CD14-positive monocyte (primary cell): ENCODE measurements around the gene SLF2. TPM values are rescaled to one million over a fixed set of nuclear protein-coding genes. Genes with fewer than 3 reads are reported as not detected.

Experiments
- DNase-seq, 3 donors: peaks; one replicate each; pipeline ENCODE4 v3.0.0-alpha.2; 2011 to 2022
- H2AFZ ChIP-seq: 2 replicates; pipeline ENCODE4 v1.6.0; 2012; ENCODE audit warnings: mild to moderate bottlenecking, low read depth, low read length, inconsistent platforms; ENCODE audit not compliant: insufficient read depth, poor library complexity, severe bottlenecking
- H3K27ac ChIP-seq, 2 donors: 1 replicate in 1 of 2; 2 replicates in 1 of 2; pipeline ENCODE4 v1.5.1; 2012 to 2013; ENCODE audit warnings: low read length in 2 of 2, control low read depth in 1 of 2, inconsistent platforms in 1 of 2, low read depth in 1 of 2, mild to moderate bottlenecking in 1 of 2
- H3K27me3 ChIP-seq, 2 donors: one replicate each; pipeline versions ENCODE4 v1.6.0 to v1.6.1; 2011 to 2013; ENCODE audit warnings: low read length in 2 of 2; ENCODE audit not compliant: control insufficient read depth in 2 of 2, insufficient read depth in 2 of 2
- H3K36me3 ChIP-seq, 2 donors: replicated peaks in 1 of 2; 1 replicate in 1 of 2; 2 replicates in 1 of 2; pipeline versions ENCODE4 v1.5.1 to v1.6.1; 2012 to 2013; ENCODE audit warnings: low read length in 2 of 2, control low read depth in 1 of 2, inconsistent platforms in 1 of 2, mild to moderate bottlenecking in 1 of 2; ENCODE audit not compliant: insufficient read depth in 2 of 2, control insufficient read depth in 1 of 2
- H3K4me1 ChIP-seq, 2 donors: 1 replicate in 1 of 2; 2 replicates in 1 of 2; pipeline versions ENCODE4 v1.5.1 to v1.6.1; 2012 to 2013; ENCODE audit warnings: low read length in 2 of 2, control low read depth in 1 of 2, inconsistent platforms in 1 of 2, mild to moderate bottlenecking in 1 of 2, moderate library complexity in 1 of 2; ENCODE audit not compliant: insufficient read depth in 2 of 2, control insufficient read depth in 1 of 2
- H3K4me2 ChIP-seq: replicated peaks from 2 replicates; pipeline ENCODE3; 2012; ENCODE audit warnings: low read length, moderate library complexity, mild to moderate bottlenecking; ENCODE audit not compliant: poor library complexity, severe bottlenecking; ENCODE audit errors: extremely low read depth
- H3K4me3 ChIP-seq, 3 experiments: fragments of 200-600 bp in 1 of 3; sonication (generic) in 1 of 3; replicated peaks in 1 of 3; 1 replicate in 2 of 3; 2 replicates in 1 of 3; pipeline ENCODE4 v1.5.1; 2011 to 2013; ENCODE audit warnings: low read length in 3 of 3, mild to moderate bottlenecking in 3 of 3, control low read depth in 2 of 3, low read depth in 2 of 3, inconsistent platforms in 1 of 3, moderate library complexity in 1 of 3
- H3K79me2 ChIP-seq: 2 replicates; pipeline ENCODE4 v1.6.0; 2012; ENCODE audit warnings: mild to moderate bottlenecking, control low read depth, inconsistent platforms, low read length, moderate library complexity; ENCODE audit not compliant: insufficient read depth
- H3K9ac ChIP-seq: 2 replicates; pipeline ENCODE4 v1.6.0; 2017; ENCODE audit warnings: low read length, mild to moderate bottlenecking; ENCODE audit not compliant: insufficient read depth, poor library complexity, severe bottlenecking
- H3K9me3 ChIP-seq, 2 donors: replicated peaks in 1 of 2; 1 replicate in 1 of 2; 2 replicates in 1 of 2; pipeline versions ENCODE4 v1.5.1 to v1.6.1; 2012 to 2013; ENCODE audit warnings: low read length in 2 of 2, control low read depth in 1 of 2; ENCODE audit not compliant: control insufficient read depth in 1 of 2, insufficient read depth in 1 of 2
- H4K20me1 ChIP-seq: 2 replicates; pipeline ENCODE4 v1.6.0; 2012; ENCODE audit warnings: mild to moderate bottlenecking, low read length, control low read depth, moderate library complexity; ENCODE audit not compliant: insufficient read depth
- H3K27ac Mint-ChIP-seq, 7 donors: one replicate each; pipeline ENCODE4 v1.8.0; 2020; ENCODE audit warnings: mild to moderate bottlenecking in 7 of 7, mixed read lengths in 7 of 7, moderate library complexity in 6 of 7, inconsistent platforms in 2 of 7
- H3K27me3 Mint-ChIP-seq, 3 donors: one replicate each; pipeline ENCODE4 v1.8.0; 2021 to 2022; ENCODE audit warnings: low read depth in 3 of 3, mild to moderate bottlenecking in 3 of 3, mixed read lengths in 3 of 3, moderate library complexity in 3 of 3, inconsistent platforms in 1 of 3
- H3K36me3 Mint-ChIP-seq, 2 donors: one replicate each; pipeline ENCODE4 v1.8.0; 2020; ENCODE audit warnings: mixed read lengths in 2 of 2, inconsistent platforms in 1 of 2, mild to moderate bottlenecking in 1 of 2
- H3K4me1 Mint-ChIP-seq: one replicate; pipeline ENCODE4 v1.8.0; 2020; ENCODE audit warnings: mild to moderate bottlenecking, mixed read lengths
- H3K4me3 Mint-ChIP-seq, 2 donors: one replicate each; pipeline ENCODE4 v1.8.0; 2020; ENCODE audit warnings: mild to moderate bottlenecking in 2 of 2, mixed read lengths in 2 of 2, moderate library complexity in 1 of 2
- H3K9me3 Mint-ChIP-seq, 7 donors: one replicate each; pipeline ENCODE4 v1.8.0; 2020 to 2022; ENCODE audit warnings: mixed read lengths in 7 of 7, mild to moderate bottlenecking in 6 of 7, moderate library complexity in 6 of 7, inconsistent platforms in 2 of 7
- CTCF ChIP-seq: fragments of 200-600 bp; IDR thresholded peaks from one replicate; pipeline ENCODE4 v1.8.0; 2022; ENCODE audit warnings: antibody characterized with exemption, mild to moderate bottlenecking
- WGBS: methylation state at CpG from one replicate; pipeline ENCODE4 v1.1.5; 2013; ENCODE audit warnings: missing lambda C conversion rate; ENCODE audit not compliant: insufficient coverage; 5-methylcytosine and 5-hydroxymethylcytosine counted together
- intact Hi-C, 2 donors: fragments of 100-400 bp; cut with micrococcal nuclease; formaldehyde crosslinking; loops; one replicate each; pipeline versions ENCODE4 v1.15.0 to v1.15.1; 2023
- polyA plus RNA-seq, 3 donors: library from polyadenylated mRNA; depleted of rRNA in 1 of 3; unstranded in 2 of 3; stranded (reverse) in 1 of 3; fragments of 300-500 nt in 2 of 3; fragments of >200 nt in 1 of 3; fragmentation: Illumina TruSeq in 2 of 3; gene quantifications; 1 replicate in 2 of 3; 2 replicates in 1 of 3; pipeline ENCODE4 v1.2.3, GENCODE V29; 2012 to 2021

SLF2 gene
- polyA plus RNA-seq, 3 donors = 5.8 to 11.3 (median 6.4) TPM

- Histone ChIP-seq H3K27me3 (peaks cover 7 to 13% of the 10 kb centered on the region in 2 donors), H3K4me3 (no peak overlapping the region), H3K79me2 (no peaks in the 10 kb centered on the region), H3K36me3 (peaks cover 21 to 37% of the 10 kb centered on the region in 2 donors), H4K20me1 (no peaks in the 10 kb centered on the region), H3K4me2 (no peak overlapping the region), H2AFZ (no peak overlapping the region), H3K9me3 (no peaks in the 10 kb centered on the region), H3K4me1 (peaks cover 11 to 13% of the 10 kb centered on the region in 2 donors), H3K9ac (no peak overlapping the region), H3K27ac (no peak overlapping the region)
- Mint-ChIP-seq H3K4me3 (peak overlapping the region; percentile 51 to 84), H3K9me3 (peaks cover 0 to 3% (median 0%) of the 10 kb centered on the region in 7 donors), H3K4me1 (peaks cover 13% of the 10 kb centered on the region), H3K27me3 (peaks cover 18 to 26% (median 22%) of the 10 kb centered on the region in 3 donors), H3K27ac (no peak overlapping the region), H3K36me3 (peaks cover 22 to 23% of the 10 kb centered on the region in 2 donors)
- WGBS = no CpG with 5 or more reads among the region's 2 CpGs
- no peak for DNase-seq
- intact Hi-C loops = loop anchor here in 1 of 2 donors (5.0 kb wide), 1 partner anchor 44 kb away; no protein-coding TSS in a partner anchor
- no peak for TF ChIP-seq CTCF
Observed at GRCh38 chr10:100968062-100968736, 55.4 kb downstream of the SLF2 start.

- H4K20me1 ChIP-seq = no peaks in the 10 kb centered on the region
- H3K4me1 ChIP-seq = peaks cover 11 to 13% of the 10 kb centered on the region in 2 donors
- 48% methylated on average over 2 of the region's 9 CpGs for WGBS
- intact Hi-C loops = loop anchor here in 1 of 2 donors (5.0 kb wide), 1 partner anchor 43 kb away; no protein-coding TSS in a partner anchor
- no peak for DNase-seq
- H3K9me3 ChIP-seq = no peaks in the 10 kb centered on the region
- H3K79me2 ChIP-seq = no peaks in the 10 kb centered on the region
- peaks cover 16 to 32% of the 10 kb centered on the region in 2 donors for H3K36me3 ChIP-seq
- Mint-ChIP-seq H3K27me3 (peaks cover 18 to 26% (median 22%) of the 10 kb centered on the region in 3 donors), H3K36me3 (peaks cover 21 to 22% of the 10 kb centered on the region in 2 donors), H3K4me3 (peak overlapping the region; percentile 71 to 84), H3K4me1 (peaks cover 13% of the 10 kb centered on the region), H3K27ac (no peak overlapping the region), H3K9me3 (peaks cover 0 to 3% (median 0%) of the 10 kb centered on the region in 7 donors)
- H3K9ac ChIP-seq = peak overlapping the region; percentile 21
- peak overlapping the region in 2 of 3 experiments; percentile 6 to 70 for H3K4me3 ChIP-seq
- TF ChIP-seq CTCF = no peak
- H3K27ac ChIP-seq = no peak overlapping the region
- H3K27me3 ChIP-seq = peaks cover 7 to 13% of the 10 kb centered on the region in 2 donors
- peak overlapping the region; percentile 76 for H3K4me2 ChIP-seq
- peak overlapping the region; percentile 67 for H2AFZ ChIP-seq
Observed at GRCh38 chr10:100968863-100969186, 56.1 kb downstream of the SLF2 start.
